GM19043 (cell line): ENCODE measurements around the gene EXT2.

Experiments used
- ATAC-seq: cut with Tn5 transposase; IDR thresholded peaks from one replicate; pipeline ENCODE4 v1.9.1; 2021; ENCODE audit warnings: low read depth; ENCODE audit not compliant: unreplicated experiment

The EXT2 gene

GRCh38 chr11:44279483-44279882, 184.0 kb downstream of the EXT2 start:
- ATAC-seq: no peak

- ATAC-seq: no peak
Measured at GRCh38 chr11:44280257-44280656, 184.8 kb downstream of the EXT2 start.

DNA sequence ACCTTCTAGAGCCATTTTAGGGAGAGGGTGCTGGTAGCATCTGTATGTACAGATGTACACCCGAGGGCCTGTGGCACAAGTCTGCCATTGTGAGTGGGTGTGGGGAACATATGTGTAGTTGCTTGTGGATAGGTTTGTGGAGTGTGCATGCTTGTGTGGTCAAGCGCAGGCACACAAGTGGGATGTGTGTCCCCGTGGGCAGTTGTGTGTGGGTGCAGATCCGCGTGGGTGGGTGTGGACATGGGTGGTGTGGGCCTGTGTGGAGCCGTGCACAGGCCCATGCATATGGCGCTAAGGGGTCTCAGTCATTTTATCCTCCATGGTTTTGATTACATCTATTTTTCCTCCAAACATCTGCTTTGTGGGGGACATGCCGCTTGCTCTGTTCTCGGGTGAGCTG, 185.7 kb downstream of the EXT2 start:
- no peak for ATAC-seq

GRCh38 chr11:44282620-44283019, 187.1 kb downstream of the EXT2 start:
- no peak for ATAC-seq

DNA sequence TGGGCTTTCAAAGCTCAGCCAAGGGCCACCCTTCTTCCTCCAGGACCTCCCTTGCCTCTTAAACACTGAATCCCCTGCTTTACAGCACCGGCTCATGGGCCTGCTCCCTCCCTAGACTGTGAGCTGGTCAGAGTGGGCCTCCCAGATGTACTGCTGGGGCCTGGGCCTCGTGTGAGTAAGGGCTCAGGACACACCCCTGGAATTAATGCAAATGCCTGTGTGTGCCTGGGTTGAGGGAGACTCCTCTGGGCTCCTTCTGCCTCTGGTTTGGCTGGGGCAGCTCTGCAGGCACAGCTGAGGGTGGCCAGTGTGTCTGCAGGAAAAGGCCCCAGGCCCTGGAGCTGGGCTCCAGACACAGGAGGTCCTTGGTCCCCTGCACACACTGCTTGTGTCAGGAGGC, 190.3 kb downstream of the EXT2 start:
- ATAC-seq: no peak

DNA sequence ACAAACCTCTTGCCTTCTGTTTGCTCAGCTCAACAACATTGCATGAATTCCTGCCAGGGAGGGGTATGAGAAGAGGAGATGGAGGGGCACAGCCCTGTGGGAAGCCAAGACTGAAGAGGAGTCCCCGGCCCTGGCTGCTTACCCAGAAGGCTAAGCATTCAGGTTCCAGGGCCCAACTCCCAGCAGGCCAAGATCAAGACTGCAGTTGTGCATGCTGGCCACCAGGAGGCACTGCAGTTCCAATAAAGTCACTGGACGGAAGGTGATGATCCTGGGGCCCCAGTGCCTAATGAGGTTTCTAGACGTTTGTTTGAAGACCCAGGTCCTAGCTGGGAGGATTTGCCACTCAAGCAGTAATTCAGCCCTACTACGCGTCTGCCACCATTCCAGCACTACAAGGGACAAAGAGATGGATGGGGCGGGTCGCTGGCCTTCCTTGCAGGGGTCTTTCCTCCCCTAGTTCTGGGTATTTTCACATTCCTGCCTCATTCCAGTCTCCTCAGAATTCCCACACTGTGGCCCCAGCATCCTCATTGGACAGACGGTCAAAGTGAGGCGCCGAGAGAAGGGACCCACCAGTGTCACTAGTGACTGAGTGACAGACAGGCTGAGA, 190.9 kb downstream of the EXT2 start:
- no peak for ATAC-seq

DNA sequence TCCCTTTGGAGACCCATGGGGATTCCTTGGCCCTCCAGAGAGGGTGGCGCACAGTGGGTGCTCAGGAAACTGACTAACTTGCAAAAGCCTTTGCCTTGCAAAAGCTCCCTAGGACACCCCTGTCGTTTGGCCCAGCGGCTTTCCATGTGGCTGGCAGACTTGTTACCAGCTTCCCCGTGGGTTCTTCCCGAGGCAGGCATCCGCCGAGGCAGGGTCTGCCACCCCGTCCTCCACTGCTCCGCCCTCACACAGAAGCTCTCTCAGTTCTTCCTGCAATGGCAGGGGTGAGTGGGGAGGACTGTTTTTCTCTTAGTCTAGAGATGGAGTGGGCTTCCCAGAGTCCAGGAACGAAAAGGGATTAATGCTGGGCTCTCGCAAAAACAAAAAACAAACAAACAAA, 191.4 kb downstream of the EXT2 start:
- ATAC-seq: no peak

DNA sequence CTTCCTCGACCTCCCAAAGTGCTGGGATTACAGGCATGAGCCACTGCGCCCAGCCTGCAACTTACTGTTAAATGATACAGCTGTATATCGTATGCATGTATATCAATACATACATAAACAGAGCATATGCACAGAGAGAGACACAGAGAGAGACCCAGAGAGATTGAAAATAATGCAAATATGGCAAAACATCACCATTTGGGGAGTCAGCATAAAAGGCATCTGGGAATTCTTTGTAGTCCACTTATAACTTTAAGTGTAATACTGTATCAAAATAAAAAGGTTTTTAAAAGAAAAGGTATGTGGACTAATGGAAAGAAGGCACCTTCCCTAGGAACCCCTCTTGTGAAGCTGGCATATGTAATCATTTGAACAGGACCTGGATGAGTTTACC, 192.7 kb downstream of the EXT2 start:
- ATAC-seq: no peak

DNA sequence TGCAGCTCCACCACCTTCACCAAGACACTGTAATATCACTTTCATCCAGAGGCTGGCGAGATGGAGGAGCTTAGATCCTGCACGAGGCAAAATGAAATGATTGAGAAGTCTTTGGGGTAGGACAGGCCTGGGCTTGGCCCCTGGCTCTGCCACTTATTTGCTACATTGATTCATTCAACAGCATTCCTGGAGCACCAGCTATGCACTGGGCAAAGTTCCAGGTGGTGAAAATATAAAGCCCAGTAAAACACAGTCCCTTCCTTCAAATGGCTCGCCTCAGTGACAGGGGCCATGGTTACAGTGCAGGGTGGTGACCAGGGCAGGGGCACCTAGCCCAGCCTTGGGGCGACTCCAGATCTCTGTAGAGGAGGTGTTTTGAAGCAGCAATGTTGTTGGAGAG, 194.7 kb downstream of the EXT2 start:
- ATAC-seq: no peak
